BJ (cell line): ENCODE data around the gene SDCBP2. TPM values are rescaled to one million over a fixed set of nuclear protein-coding genes. Genes with fewer than 3 reads are reported as not detected.

Experiments used
- CTCF ChIA-PET: fragments of 350-600 bp; formaldehyde crosslinking; extraction: SDS; loops from one replicate; lab custom pipeline; 2021; ENCODE audit warnings: antibody characterized with exemption, inconsistent platforms; lab: Yijun Ruan, JAX
- POLR2A ChIA-PET: fragments of 300-600 bp; sonication (Branson Sonifier 250); formaldehyde crosslinking; extraction: SDS; loops from one replicate; lab custom pipeline; 2021; ENCODE audit warnings: antibody characterized with exemption; lab: Charles Lee
- DNase-seq: peaks from one replicate; pipeline ENCODE4 v3.0.0-alpha.2; 2011; ENCODE audit warnings: low read depth
- H3K27me3 ChIP-seq: 2 replicates; pipeline ENCODE4 v1.6.0; 2011; ENCODE audit warnings: low read length; ENCODE audit not compliant: control insufficient read depth, insufficient read depth
- H3K36me3 ChIP-seq: 2 replicates; pipeline ENCODE4 v1.5.1; 2011; ENCODE audit warnings: low read length; ENCODE audit not compliant: control insufficient read depth, insufficient read depth
- H3K4me3 ChIP-seq: 2 replicates; pipeline ENCODE4 v1.5.1; 2011; ENCODE audit warnings: low read depth, mild to moderate bottlenecking, control low read depth, low read length
- polyA plus RNA-seq: library from polyadenylated mRNA; depleted of rRNA; stranded (reverse); fragments of >200 nt; gene quantifications from 2 replicates; pipeline ENCODE4 v1.2.3, GENCODE V29; 2011
- TF ChIP-seq, protein P1 (sequence below): IDR thresholded peaks from 2 replicates; pipeline ENCODE4 v1.5.1; 2011; ENCODE audit warnings: low read depth, mild to moderate bottlenecking, control low read depth, inconsistent platforms, low read length, moderate library complexity; ENCODE audit not compliant: insufficient read depth

Gene SDCBP2
- polyA plus RNA-seq, 1 experiment, result 6.2 TPM

DNA sequence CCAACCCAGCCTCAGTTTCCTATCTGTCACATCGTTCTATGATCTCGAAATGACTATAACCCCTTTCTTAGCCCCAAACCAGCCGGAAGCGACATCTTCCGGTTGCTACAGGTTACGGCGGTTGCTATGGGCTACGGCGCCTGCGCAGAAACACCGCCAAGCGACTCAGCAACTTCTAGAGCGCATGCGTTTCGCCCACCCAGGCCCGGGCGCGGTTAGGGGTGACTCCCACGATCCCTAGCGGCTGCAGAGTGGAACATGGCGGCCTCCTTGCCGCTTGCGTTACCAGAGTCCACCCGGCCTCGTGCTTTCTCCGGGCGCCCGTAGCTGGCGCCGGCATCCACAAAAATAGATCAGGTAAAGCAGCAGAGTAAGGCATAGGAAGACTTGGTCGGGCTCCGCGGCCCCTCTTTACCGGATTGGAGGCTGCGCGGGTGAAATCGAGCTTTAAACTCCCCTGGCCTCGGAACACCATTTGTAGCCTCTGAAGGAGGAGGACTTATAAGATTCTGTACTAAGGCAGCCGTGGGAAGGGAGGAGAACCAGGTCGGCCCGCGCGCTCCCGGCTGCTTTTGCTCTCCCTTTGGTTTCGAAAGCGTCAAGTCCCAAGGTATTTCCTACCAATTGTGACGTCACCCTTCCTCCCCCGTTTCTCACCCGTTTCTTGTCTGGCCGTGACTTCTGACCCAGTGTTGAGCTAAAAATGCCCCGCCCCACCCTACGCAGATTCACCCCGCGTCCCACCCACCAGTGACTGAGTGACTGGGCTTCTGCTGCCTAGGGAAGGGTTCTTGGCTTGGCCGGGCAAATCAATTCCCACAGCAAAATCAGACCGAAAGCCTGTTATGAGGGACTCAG, 3.5 kb downstream of the SDCBP2 start:
- Histone ChIP-seq H3K4me3 (peak overlapping the region; percentile 79), H3K27me3 (no peaks in the 10 kb centered on the region), H3K36me3 (no peaks in the 10 kb centered on the region)
- DNase-seq, result peak; percentile 81
- ChIA-PET POLR2A (interaction anchor here (0.6 to 0.7 kb wide), 2 partner anchors 20 to 119 kb away, joined by 3 to 4 read pairs; no protein-coding TSS in a partner anchor), CTCF (interaction anchor here (0.8 to 3.9 kb wide), 5 partner anchors 12 to 141 kb away, joined by 3 to 21 read pairs (median 4); partner anchors contain the start of gene NSFL1C)
- TF ChIP-seq, protein P1, sequence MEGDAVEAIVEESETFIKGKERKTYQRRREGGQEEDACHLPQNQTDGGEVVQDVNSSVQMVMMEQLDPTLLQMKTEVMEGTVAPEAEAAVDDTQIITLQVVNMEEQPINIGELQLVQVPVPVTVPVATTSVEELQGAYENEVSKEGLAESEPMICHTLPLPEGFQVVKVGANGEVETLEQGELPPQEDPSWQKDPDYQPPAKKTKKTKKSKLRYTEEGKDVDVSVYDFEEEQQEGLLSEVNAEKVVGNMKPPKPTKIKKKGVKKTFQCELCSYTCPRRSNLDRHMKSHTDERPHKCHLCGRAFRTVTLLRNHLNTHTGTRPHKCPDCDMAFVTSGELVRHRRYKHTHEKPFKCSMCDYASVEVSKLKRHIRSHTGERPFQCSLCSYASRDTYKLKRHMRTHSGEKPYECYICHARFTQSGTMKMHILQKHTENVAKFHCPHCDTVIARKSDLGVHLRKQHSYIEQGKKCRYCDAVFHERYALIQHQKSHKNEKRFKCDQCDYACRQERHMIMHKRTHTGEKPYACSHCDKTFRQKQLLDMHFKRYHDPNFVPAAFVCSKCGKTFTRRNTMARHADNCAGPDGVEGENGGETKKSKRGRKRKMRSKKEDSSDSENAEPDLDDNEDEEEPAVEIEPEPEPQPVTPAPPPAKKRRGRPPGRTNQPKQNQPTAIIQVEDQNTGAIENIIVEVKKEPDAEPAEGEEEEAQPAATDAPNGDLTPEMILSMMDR, result 0 out of 2 replicates have a peak, but pooled peaks have one; percentile 12

DNA sequence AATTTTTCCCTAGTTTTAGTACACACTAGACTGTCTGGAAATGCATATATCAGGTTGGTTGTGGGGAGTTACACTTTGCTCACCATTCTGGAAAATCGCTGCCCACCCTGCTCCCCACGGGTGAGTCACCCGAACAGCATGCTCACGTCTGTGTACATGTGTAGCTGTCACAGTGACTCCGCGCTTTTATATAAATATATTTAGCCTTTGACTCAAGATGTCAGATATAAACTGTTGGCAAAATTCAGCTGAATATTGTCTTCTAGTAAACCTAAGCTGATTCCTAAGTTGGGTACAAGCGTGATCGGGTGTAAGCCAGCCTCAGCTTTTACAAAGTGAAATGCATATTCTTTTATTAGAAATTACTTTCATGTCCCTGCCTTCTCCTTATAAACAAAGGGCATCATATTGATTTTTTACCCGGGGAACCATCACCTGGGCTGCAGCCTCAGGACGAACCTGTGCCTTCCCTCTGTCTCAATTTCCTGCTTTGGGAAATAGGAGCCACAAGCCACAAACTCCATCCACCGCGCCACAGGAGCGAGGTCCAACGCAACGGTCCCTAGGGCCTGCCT, 4.3 kb downstream of the SDCBP2 start:
- TF ChIP-seq, protein P1, result no peak
- ChIA-PET POLR2A (no interaction called here), CTCF (interaction anchor here (1.4 to 3.9 kb wide), 3 partner anchors 12 to 113 kb away, joined by 3 to 21 read pairs (median 8); no protein-coding TSS in a partner anchor)
- Histone ChIP-seq H3K4me3 (peak overlapping the region; percentile 79), H3K27me3 (no peaks in the 10 kb centered on the region), H3K36me3 (no peaks in the 10 kb centered on the region)
- DNase-seq, result no peak

DNA sequence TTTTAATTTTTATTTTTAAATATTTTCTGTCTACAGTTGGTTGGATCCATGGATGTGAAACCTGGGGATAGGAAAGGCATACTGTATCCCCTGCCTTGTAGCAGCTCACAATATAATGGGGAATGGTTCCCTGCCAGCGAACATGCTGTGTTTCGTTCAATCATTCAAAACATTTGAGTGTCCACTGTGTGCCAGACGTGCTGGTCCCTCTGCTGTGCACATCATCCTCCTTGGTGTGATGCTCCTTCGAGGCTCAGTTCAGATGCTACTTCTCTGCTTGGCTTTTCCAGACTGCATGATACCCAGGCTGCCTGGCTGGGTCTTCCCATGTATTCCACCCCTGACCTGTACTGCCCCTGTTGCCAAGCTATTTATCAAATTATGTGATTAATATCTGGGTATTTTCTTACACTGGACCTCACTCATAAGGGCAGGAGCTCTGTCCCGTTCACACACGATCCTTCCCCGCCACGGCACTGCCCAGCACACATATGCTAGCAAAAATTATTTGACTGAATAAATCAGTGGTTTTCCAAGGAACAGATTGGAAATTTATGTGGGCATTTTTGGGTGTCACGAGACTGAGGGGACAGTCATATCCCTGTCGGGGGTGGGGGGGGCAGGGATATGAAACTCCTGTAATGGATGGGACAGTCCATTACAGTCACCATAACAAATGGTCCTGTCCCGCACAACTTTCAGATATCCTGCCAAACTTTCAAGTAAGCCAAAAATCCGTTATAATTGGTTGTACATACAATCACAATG, 4.9 kb downstream of the SDCBP2 start:
- no peak overlapping the region for H3K4me3 ChIP-seq
- H3K27me3 ChIP-seq, result no peaks in the 10 kb centered on the region
- DNase-seq, result no peak
- ChIA-PET CTCF (interaction anchor here (1.1 to 3.9 kb wide), 5 partner anchors 11 to 113 kb away, joined by 3 to 21 read pairs (median 8); no protein-coding TSS in a partner anchor), POLR2A (no interaction called here)
- no peaks in the 10 kb centered on the region for H3K36me3 ChIP-seq
- TF ChIP-seq, protein P1, result no peak

DNA sequence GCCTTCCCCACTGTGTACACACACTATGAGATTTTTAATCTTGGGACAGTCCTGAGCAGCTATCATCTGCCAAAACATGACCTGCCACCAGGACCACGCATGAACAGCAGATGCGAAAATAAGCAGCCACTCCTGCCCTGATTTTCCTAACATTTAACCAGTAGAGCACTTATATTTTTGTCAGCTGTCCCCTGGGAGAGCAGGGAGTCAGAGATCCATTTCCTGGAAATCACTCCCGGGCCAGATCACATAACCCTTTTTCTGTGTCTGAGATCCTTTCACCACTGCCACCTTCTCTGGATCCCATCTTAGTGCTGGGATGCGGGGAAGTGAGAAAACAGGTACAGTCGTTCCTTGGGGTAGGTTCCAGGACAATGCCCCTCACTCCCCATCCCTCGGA, 5.7 kb downstream of the SDCBP2 start:
- no peak overlapping the region for H3K4me3 ChIP-seq
- H3K27me3 ChIP-seq, result no peaks in the 10 kb centered on the region
- no peak for DNase-seq

More for the DNA sequence above, 5.7 kb downstream of the SDCBP2 start:
- CTCF ChIA-PET, result interaction anchor here (1.0 to 3.9 kb wide), 5 partner anchors 10 to 114 kb away, joined by 3 to 21 read pairs (median 3); no protein-coding TSS in a partner anchor
- POLR2A ChIA-PET, result interaction anchor here (0.8 kb wide), 1 partner anchor 81 kb away, joined by 3 read pairs; no protein-coding TSS in a partner anchor
- H3K36me3 ChIP-seq, result no peaks in the 10 kb centered on the region
- TF ChIP-seq, protein P1, result no peak
